ENCODE measurements around the gene GAK.

The GAK gene

DNA sequence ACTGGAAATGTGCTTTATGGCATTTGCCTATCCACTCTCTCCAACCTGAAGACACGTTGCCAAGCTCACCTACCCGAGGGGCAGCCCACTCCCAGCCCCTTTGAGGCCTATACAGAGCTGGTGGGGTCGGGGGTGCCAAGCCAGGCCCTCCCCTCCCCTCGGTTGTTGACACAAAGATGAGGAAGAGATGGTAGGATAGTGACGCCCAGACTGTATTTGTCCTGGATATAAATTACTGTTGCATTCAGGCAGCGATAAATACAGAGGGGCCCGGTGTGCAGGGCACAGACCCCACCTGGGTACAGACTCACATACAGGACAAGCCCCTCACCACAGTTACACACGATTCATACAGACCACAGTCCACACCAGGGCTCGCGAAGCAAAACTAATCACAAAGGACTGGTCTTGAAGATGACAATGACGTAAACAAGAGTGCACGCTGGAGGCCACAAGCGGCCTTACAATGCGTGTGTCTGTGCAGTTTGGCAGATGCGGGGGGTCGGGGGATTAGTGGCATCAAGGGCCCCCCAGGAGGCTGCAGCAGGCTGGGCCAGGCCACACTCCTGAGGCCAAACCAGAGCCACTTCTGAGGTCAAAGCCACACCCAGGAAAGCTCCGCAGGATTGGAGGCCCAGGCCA lies 26.7 kb upstream of the GAK start:
- Histone ChIP-seq H3K4me2 (ENCODE audit: insufficient read depth, low read length) (no peak overlapping the region), H4K20me1 (ENCODE audit: insufficient read depth, low read length) (peaks cover 13% of the 10 kb centered on the region), H3K36me3 (ENCODE audit: insufficient read depth, low read length) (peaks cover 68% of the 10 kb centered on the region), H3K27me3 (ENCODE audit: insufficient read depth, low read length, poor library complexity) (no peaks in the 10 kb centered on the region), H3K9ac (ENCODE audit: low read depth, low read length) (no peak overlapping the region), H2AFZ (ENCODE audit: low read depth, low read length) (no peak overlapping the region), H3K4me1 (ENCODE audit: insufficient read depth, low read length) (no peaks in the 10 kb centered on the region), H3K9me3 (ENCODE audit: insufficient read depth, low read length, severe bottlenecking) (no peaks in the 10 kb centered on the region), H3K27ac (ENCODE audit: low read length) (no peak overlapping the region), H3K4me3 (ENCODE audit: low read depth in 1 of 2, low read length in 2 of 2) (no peak overlapping the region), H3K79me2 (ENCODE audit: insufficient read depth, low read length) (no peaks in the 10 kb centered on the region)
- ATAC-seq (ENCODE audit: insufficient read depth, low read depth) (no peak), DNase-seq (no peak)
- TF ChIP-seq EZH2 (IDR thresholded peaks at IDR 0.05; ENCODE audit: borderline replicate concordance, low read depth, low read length, severe bottlenecking), result no peak
- TF ChIP-seq, protein P1, sequence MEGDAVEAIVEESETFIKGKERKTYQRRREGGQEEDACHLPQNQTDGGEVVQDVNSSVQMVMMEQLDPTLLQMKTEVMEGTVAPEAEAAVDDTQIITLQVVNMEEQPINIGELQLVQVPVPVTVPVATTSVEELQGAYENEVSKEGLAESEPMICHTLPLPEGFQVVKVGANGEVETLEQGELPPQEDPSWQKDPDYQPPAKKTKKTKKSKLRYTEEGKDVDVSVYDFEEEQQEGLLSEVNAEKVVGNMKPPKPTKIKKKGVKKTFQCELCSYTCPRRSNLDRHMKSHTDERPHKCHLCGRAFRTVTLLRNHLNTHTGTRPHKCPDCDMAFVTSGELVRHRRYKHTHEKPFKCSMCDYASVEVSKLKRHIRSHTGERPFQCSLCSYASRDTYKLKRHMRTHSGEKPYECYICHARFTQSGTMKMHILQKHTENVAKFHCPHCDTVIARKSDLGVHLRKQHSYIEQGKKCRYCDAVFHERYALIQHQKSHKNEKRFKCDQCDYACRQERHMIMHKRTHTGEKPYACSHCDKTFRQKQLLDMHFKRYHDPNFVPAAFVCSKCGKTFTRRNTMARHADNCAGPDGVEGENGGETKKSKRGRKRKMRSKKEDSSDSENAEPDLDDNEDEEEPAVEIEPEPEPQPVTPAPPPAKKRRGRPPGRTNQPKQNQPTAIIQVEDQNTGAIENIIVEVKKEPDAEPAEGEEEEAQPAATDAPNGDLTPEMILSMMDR (IDR thresholded peaks at IDR 0.05; ENCODE audit: borderline replicate concordance, extremely low read depth, low read length, poor library complexity, severe bottlenecking), result no peak

DNA sequence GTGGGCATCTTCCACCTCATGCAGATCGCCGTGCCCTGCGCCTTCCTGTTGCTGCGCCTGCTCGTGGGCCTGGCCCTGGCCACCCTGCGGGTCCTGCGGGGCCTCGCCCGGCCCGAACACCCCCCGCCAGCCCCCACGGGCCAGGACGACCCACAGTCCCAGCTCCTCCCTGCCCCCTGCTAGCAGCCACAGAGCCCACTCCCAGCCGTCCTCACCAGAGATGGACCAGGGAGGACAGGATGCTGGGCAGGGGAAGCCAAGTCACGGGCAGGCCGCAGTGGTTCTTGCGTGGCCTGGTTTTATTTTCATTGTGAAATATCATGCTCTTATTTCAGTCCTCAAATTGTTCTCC lies 26.2 kb upstream of the GAK start:
- Histone ChIP-seq H3K4me1 (ENCODE audit: insufficient read depth, low read length) (no peaks in the 10 kb centered on the region), H2AFZ (ENCODE audit: low read depth, low read length) (no peak overlapping the region), H3K9me3 (ENCODE audit: insufficient read depth, low read length, severe bottlenecking) (no peaks in the 10 kb centered on the region), H3K4me2 (ENCODE audit: insufficient read depth, low read length) (no peak overlapping the region), H4K20me1 (ENCODE audit: insufficient read depth, low read length) (peaks cover 13% of the 10 kb centered on the region), H3K9ac (ENCODE audit: low read depth, low read length) (no peak overlapping the region), H3K4me3 (ENCODE audit: low read depth in 1 of 2, low read length in 2 of 2) (no peak overlapping the region), H3K27me3 (ENCODE audit: insufficient read depth, low read length, poor library complexity) (no peaks in the 10 kb centered on the region), H3K27ac (ENCODE audit: low read length) (no peak overlapping the region), H3K36me3 (ENCODE audit: insufficient read depth, low read length) (peaks cover 66% of the 10 kb centered on the region), H3K79me2 (ENCODE audit: insufficient read depth, low read length) (no peaks in the 10 kb centered on the region)
- ATAC-seq (ENCODE audit: insufficient read depth, low read depth), result no peak; the same call in 2 of the 3 replicates
- DNase-seq, result no peak
- TF ChIP-seq, protein P1 (IDR thresholded peaks at IDR 0.05; ENCODE audit: borderline replicate concordance, extremely low read depth, low read length, poor library complexity, severe bottlenecking), result no peak
- TF ChIP-seq EZH2 (IDR thresholded peaks at IDR 0.05; ENCODE audit: borderline replicate concordance, low read depth, low read length, severe bottlenecking), result no peak

DNA sequence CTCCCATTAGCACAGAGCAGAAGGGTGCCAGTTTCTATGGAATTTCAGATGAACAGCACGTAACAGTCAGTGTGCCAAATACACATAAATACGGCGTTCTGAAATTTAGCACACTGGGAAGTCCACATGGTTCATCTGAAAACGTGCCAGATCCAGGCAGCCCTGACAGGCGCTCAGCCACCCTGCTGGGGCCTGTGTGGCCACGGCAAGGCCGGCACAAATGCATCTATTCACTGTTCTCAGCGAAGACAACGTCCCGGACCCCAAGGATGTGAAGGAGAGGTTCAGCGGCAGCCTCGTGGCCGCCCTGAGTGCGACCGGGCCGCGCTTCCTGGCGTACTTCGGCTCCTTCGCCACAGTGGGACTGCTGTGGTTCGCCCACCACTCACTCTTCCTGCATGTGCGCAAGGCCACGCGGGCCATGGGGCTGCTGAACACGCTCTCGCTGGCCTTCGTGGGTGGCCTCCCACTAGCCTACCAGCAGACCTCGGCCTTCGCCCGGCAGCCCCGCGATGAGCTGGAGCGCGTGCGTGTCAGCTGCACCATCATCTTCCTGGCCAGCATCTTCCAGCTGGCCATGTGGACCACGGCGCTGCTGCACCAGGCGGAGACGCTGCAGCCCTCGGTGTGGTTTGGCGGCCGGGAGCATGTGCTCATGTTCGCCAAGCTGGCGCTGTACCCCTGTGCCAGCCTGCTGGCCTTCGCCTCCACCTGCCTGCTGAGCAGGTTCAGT lies 25.6 kb upstream of the GAK start:
- H3K9ac ChIP-seq (ENCODE audit: low read depth, low read length), result no peak overlapping the region
- DNase-seq, result no peak

More for the DNA sequence above, 25.6 kb upstream of the GAK start:
- TF ChIP-seq EZH2 (IDR thresholded peaks at IDR 0.05; ENCODE audit: borderline replicate concordance, low read depth, low read length, severe bottlenecking), result no peak
- TF ChIP-seq, protein P1 (IDR thresholded peaks at IDR 0.05; ENCODE audit: borderline replicate concordance, extremely low read depth, low read length, poor library complexity, severe bottlenecking), result no peak
- Histone ChIP-seq H3K36me3 (ENCODE audit: insufficient read depth, low read length) (peaks cover 66% of the 10 kb centered on the region), H3K9me3 (ENCODE audit: insufficient read depth, low read length, severe bottlenecking) (no peaks in the 10 kb centered on the region), H3K4me1 (ENCODE audit: insufficient read depth, low read length) (no peaks in the 10 kb centered on the region), H3K27me3 (ENCODE audit: insufficient read depth, low read length, poor library complexity) (no peaks in the 10 kb centered on the region), H2AFZ (ENCODE audit: low read depth, low read length) (no peak overlapping the region), H3K79me2 (ENCODE audit: insufficient read depth, low read length) (no peaks in the 10 kb centered on the region), H4K20me1 (ENCODE audit: insufficient read depth, low read length) (peaks cover 9% of the 10 kb centered on the region), H3K4me2 (ENCODE audit: insufficient read depth, low read length) (no peak overlapping the region), H3K4me3 (ENCODE audit: low read depth in 1 of 2, low read length in 2 of 2) (no peak overlapping the region), H3K27ac (ENCODE audit: low read length) (no peak overlapping the region)
- no peak; the same call in 2 of the 3 replicates for ATAC-seq (ENCODE audit: insufficient read depth, low read depth)
